Activated naive CD8-positive, alpha-beta T cell treated with anti-CD3 and anti-CD28 coated beads, Interleukin-2, amount 10 ng/mL, durations not matched to agents 7 days and 5 days (primary cell): ENCODE results near the gene IKZF5. TPM values are rescaled to one million over a fixed set of nuclear protein-coding genes. Genes with fewer than 3 reads are reported as not detected.
A peak's percentile ranks its signal among the peaks of the same experiment; 100 is the strongest.

Experiments
- ATAC-seq: fragments of 150-1000 bp; cut with Tn5 transposase; one replicate; pipeline ENCODE4 v1.10.0; 2021; ENCODE audit warnings: low read depth, moderate library complexity
- POLR2A ChIA-PET: fragments of 350-600 bp; sonication (Branson Sonifier 250); formaldehyde crosslinking; loops from one replicate; lab custom pipeline; 2021; ENCODE audit warnings: antibody characterized with exemption; lab: Charles Lee
- DNase-seq: peaks from one replicate; pipeline ENCODE4 v3.0.0; 2021
- H3K27ac Mint-ChIP-seq: one replicate; pipeline ENCODE4 v1.8.0; 2022; ENCODE audit warnings: mild to moderate bottlenecking, mixed read lengths
- H3K27me3 Mint-ChIP-seq: one replicate; pipeline ENCODE4 v1.8.0; 2022; ENCODE audit warnings: mild to moderate bottlenecking, moderate library complexity, mixed read lengths
- H3K36me3 Mint-ChIP-seq: one replicate; pipeline ENCODE4 v1.8.0; 2021; ENCODE audit warnings: mild to moderate bottlenecking, mixed read lengths
- H3K4me1 Mint-ChIP-seq: one replicate; pipeline ENCODE4 v1.8.0; 2021; ENCODE audit warnings: mixed read lengths
- H3K4me3 Mint-ChIP-seq: one replicate; pipeline ENCODE4 v1.8.0; 2022; ENCODE audit warnings: mild to moderate bottlenecking, moderate library complexity, mixed read lengths
- H3K9me3 Mint-ChIP-seq: one replicate; pipeline ENCODE4 v1.8.0; 2021; ENCODE audit warnings: mixed read lengths
- total RNA-seq, 2 experiments: library from RNA; stranded (reverse); gene quantifications; one replicate each; pipeline ENCODE4 v1.2.3, GENCODE V29; 2021

The IKZF5 gene, protein sequence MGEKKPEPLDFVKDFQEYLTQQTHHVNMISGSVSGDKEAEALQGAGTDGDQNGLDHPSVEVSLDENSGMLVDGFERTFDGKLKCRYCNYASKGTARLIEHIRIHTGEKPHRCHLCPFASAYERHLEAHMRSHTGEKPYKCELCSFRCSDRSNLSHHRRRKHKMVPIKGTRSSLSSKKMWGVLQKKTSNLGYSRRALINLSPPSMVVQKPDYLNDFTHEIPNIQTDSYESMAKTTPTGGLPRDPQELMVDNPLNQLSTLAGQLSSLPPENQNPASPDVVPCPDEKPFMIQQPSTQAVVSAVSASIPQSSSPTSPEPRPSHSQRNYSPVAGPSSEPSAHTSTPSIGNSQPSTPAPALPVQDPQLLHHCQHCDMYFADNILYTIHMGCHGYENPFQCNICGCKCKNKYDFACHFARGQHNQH
- 10 to 100 TPM; 18.5 to 20.9 TPM for total RNA-seq

DNA sequence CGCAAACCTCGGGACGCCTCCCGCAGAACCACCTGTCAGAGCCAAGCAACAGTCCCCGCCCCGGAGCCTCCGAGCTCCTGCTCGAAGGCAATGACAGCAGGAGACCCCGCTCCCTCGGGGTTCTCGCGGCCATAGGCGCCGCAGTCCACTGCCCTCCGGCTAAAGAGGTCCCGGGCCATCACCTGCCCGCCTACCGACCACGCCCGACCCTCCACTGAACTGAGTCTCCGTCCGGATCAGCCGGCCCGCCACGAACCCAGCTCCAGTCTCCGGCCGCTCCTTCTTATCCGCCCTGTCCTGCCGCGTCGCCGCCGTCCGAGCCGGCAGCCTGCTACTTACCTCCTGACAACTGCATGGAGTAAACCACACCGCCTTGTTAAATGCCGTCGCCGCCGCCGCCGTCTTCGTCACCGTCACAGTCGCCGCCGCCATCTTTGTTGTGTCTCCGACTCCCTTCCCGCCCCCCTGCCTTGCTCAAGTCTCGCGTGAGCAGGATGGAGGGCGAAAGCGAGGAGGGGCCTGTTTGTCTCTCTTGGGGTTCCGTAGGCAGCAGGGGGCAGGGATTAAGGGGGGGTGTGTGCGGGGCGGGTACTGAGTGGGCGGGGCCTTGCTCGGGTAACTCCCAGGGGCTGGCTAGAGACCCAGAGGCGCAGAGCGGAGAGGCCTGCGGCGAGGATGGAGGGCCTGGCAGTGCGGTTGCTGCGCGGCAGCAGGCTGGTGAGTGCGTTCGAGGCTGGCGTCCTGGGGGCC is at the start of gene IKZF5, which contains the start of gene ACADSB:
Gene IKZF5, minus strand, starts transcription at position 441 of the 750 bp plus-strand sequence. CDS start 10,170 bp downstream, outside the sequence.
Gene ACADSB, plus strand, starts transcription at position 652 of the 750 bp plus-strand sequence. Its CDS starts 24 bp downstream, at position 676.
- peaks cover 9% of the 10 kb centered on the region for H3K36me3 Mint-ChIP-seq
- peak; percentile 88 for ATAC-seq
- peaks cover 31% of the 10 kb centered on the region for H3K4me1 Mint-ChIP-seq
- H3K27me3 Mint-ChIP-seq = no peaks in the 10 kb centered on the region
- peak within 1 kb of the TSS; percentile 99 for H3K4me3 Mint-ChIP-seq
- DNase-seq = peak; percentile 90
- no peaks in the 10 kb centered on the region for H3K9me3 Mint-ChIP-seq
- POLR2A ChIA-PET = interaction anchor here (0.5 to 2.6 kb wide), 13 partner anchors 11 to 1402 kb away, joined by 3 to 22 read pairs (median 3); partner anchors contain the start of genes BUB3, C10orf88, PLEKHA1 and PSTK
- peak within 1 kb of the TSS; percentile 99 for H3K27ac Mint-ChIP-seq

DNA sequence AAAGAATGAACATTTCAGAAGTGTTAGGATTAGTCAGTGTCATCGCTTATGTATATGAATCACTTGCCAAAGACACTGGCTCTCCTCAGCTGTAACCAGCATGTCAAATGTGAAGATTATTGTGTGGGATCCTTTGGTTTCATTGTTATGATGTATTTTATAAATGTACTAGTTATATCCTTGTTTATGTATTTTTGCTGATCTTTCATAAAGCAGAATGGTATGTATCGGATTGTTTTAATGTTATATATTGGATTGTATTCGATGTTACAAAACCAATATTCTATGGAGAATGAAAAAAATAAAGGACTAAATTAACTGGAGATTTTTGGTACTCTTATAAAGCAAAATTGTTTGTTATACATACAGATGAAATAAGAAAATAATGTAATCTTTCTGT is 49.4 kb upstream of the IKZF5 start:
- H3K4me1 Mint-ChIP-seq = no peaks in the 10 kb centered on the region
- no peaks in the 10 kb centered on the region for H3K9me3 Mint-ChIP-seq
- POLR2A ChIA-PET = no interaction called here
- peaks cover 3% of the 10 kb centered on the region for H3K36me3 Mint-ChIP-seq
- DNase-seq (no peak), ATAC-seq (no peak)
- H3K27me3 Mint-ChIP-seq = no peaks in the 10 kb centered on the region
- no peak overlapping the region for H3K4me3 Mint-ChIP-seq
- no peak overlapping the region for H3K27ac Mint-ChIP-seq

DNA sequence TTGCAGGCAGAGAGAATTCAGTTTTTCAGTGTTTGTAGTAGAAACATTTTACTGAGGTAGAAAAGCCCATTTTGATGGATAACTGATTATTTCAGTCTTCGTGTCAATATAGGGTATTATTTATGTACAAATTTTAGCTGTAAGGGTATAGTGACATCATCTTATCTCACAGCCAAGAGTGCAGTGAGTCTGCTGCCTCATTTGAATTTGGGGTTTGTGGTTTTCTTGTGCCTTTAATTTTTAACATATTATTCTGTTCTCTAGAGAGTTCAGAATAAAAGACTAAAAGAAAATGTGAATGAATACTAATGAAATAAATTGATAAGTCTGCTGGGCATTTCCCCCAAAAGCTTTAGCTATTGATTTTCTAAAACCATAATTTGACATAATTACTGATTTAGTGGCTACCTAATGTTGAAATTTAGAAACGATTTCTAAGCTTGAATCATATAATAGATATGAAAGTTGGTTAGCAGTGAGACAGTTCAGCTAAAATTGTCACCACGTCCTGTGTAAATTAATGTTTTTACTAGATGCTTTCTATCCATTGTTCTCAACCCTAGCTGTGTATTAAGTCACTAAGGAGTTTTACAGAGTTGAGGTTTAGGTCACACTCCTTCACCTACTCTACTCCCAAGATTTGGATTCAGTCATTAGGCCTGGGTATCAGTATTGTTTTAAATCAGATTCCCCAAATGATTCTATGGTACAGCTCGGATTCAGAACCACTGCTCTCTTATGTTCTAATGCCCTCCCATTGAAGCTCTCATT is 37.6 kb upstream of the IKZF5 start:
- ATAC-seq = no peak
- H3K27ac Mint-ChIP-seq = no peak overlapping the region
- DNase-seq = no peak
- no peaks in the 10 kb centered on the region for H3K27me3 Mint-ChIP-seq
- H3K4me3 Mint-ChIP-seq = no peak overlapping the region
- no peaks in the 10 kb centered on the region for H3K36me3 Mint-ChIP-seq
- POLR2A ChIA-PET = no interaction called here
- no peaks in the 10 kb centered on the region for H3K9me3 Mint-ChIP-seq
- no peaks in the 10 kb centered on the region for H3K4me1 Mint-ChIP-seq

DNA sequence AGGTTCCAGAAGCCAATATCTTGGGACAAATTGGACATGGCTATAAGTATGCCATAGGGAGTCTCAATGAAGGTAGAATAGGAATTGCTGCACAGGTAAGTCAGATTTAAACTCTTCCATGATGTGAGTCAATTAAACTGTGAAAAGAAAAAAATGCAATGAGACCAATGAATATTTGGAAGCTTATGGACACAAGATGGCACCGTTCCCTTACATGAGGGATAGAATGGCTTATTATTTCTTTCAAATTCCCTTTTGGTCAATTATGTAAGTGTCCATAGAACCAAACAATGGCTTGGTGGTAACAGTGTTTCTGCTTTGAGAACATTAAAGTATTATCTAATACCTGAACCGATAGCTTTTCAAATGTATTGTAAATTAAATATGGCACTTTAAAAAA is 35.8 kb upstream of the IKZF5 start:
- Mint-ChIP-seq H3K9me3 (no peaks in the 10 kb centered on the region), H3K36me3 (no peaks in the 10 kb centered on the region), H3K27me3 (no peaks in the 10 kb centered on the region), H3K27ac (no peak overlapping the region), H3K4me3 (no peak overlapping the region), H3K4me1 (peaks cover under 1% of the 10 kb centered on the region)
- ATAC-seq = no peak
- DNase-seq = no peak
- POLR2A ChIA-PET = no interaction called here

DNA sequence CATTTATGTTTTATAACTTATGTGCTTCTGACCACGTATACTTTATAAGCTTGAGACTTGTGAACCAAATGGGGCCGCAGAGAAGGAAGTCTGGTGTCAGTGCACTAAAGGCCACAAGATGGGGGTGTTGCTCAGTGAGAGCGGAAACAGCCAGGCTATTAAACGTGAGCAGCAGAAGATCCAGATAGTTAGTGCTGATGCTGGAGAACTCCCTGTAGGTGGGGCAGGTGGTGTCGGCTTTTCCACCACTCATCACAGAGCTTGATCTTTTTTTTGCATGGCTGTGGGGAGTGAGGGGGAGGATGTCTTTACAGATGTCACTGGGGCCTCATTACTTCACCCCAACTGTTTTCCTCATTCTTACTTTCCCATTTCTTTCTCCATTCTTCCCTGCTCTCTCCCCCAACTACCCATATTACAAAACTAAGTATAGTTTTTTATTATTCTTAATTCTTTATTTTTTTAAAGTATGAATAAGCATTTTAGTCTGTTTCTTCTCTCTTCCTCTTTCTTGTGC is 34.9 kb upstream of the IKZF5 start:
- no peak overlapping the region for H3K27ac Mint-ChIP-seq
- H3K27me3 Mint-ChIP-seq = no peaks in the 10 kb centered on the region
- H3K4me3 Mint-ChIP-seq = no peak overlapping the region
- no peaks in the 10 kb centered on the region for H3K9me3 Mint-ChIP-seq
- POLR2A ChIA-PET = no interaction called here
- H3K4me1 Mint-ChIP-seq = peaks cover 4% of the 10 kb centered on the region
- peak; percentile 36 for DNase-seq
- no peaks in the 10 kb centered on the region for H3K36me3 Mint-ChIP-seq
- ATAC-seq = peak; percentile 71

DNA sequence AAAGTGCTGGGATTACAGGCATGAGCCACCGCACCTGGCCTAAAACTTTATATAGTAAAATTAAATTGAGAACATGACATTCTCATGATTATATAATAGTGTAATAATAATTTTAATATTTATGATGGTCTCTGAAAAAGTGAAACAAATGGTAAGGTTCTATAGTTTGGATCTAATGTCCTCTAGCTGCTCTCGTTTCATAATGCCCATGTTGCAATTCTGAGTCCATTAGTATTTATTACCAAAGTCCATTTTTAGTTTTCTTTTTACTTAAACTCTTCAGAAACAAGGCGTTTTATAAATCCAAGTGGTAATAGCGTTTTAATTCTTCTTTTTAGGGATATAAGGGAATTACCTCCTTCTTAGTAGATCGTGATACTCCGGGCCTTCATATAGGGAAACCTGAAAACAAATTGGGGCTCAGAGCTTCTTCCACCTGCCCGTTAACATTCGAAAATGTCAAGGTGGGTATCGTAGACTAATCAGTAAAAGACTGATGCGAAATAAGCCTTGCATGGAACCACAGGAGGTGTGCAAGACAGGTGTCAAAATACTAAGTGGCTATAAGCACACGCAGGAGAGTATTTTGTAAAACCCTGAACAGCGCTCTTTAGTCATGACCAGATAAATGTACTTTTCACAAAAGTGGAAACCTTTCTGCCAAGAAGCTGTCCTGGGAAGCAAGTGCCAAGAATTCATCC is 34.3 kb upstream of the IKZF5 start:
- H3K4me1 Mint-ChIP-seq = peaks cover 4% of the 10 kb centered on the region
- no peaks in the 10 kb centered on the region for H3K27me3 Mint-ChIP-seq
- no peak for DNase-seq
- POLR2A ChIA-PET = interaction anchor here (0.6 kb wide), 1 partner anchor 469 kb away, joined by 3 read pairs; no protein-coding TSS in a partner anchor
- no peaks in the 10 kb centered on the region for H3K9me3 Mint-ChIP-seq
- no peak overlapping the region for H3K27ac Mint-ChIP-seq
- no peak overlapping the region for H3K4me3 Mint-ChIP-seq
- ATAC-seq = no peak
- H3K36me3 Mint-ChIP-seq = no peaks in the 10 kb centered on the region

DNA sequence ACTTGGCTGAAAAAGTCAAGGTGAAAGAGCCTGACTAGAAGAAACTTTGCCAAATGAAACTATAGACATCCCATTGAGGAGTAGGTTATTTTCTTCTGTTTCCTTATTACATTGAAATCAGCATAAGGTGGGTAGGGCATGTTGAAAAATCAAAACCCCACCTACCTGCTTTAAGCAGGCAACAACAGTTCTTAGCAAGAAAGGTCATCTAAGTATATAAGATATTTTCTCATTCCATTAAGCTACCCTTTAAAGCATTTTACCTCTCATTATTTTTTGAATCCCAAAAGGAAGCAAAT is 31.0 kb upstream of the IKZF5 start:
- H3K27me3 Mint-ChIP-seq = no peaks in the 10 kb centered on the region
- H3K36me3 Mint-ChIP-seq = peaks cover 5% of the 10 kb centered on the region
- no peak overlapping the region for H3K27ac Mint-ChIP-seq
- no peaks in the 10 kb centered on the region for H3K9me3 Mint-ChIP-seq
- ATAC-seq = no peak
- no peak overlapping the region for H3K4me3 Mint-ChIP-seq
- POLR2A ChIA-PET = interaction anchor here (1.8 kb wide), 1 partner anchor 29 kb away, joined by 9 read pairs; no protein-coding TSS in a partner anchor
- DNase-seq = no peak
- peaks cover 4% of the 10 kb centered on the region for H3K4me1 Mint-ChIP-seq

DNA sequence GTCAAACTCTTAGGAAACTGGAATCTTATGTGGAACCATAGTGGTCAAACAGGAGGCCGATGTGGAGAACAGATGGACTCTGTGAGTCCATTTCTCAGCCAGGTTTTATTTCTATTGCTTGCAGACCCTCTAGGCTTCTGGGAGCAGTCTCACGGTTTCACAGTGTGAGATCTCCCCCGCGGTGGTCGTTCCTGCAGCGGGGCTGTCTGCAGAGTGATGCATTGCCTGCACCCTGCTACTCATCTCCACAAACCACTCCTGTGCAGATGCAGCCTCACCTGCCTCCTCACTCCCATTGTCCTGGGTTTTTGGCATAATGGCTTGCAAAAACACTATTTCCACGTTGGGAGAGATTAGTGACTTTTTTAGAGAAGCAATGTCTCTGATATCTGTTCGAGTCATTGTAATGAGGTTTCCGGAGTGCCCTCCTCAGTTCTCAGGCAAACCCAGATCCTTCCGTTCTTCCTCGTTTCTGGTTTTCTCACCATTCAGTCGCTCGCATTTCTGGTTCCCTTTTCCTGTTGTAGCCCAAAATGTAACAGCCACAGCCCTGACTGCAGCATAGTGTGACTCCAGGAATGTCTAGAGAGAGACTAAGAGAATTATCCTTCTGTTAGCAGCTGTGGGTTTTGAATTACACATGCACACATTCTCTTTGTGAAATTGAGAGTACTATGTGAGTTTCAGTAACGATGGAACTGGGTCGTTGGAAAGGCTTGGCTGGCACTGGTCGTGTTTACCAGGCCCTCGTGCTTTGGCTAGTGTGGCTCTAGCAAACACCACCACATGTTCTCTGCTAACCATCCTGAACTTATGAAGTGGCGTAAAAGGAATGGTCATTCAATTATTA is 30.4 kb upstream of the IKZF5 start:
- H3K27ac Mint-ChIP-seq = peak overlapping the region; percentile 1
- DNase-seq = no peak
- no peaks in the 10 kb centered on the region for H3K9me3 Mint-ChIP-seq

DNA sequence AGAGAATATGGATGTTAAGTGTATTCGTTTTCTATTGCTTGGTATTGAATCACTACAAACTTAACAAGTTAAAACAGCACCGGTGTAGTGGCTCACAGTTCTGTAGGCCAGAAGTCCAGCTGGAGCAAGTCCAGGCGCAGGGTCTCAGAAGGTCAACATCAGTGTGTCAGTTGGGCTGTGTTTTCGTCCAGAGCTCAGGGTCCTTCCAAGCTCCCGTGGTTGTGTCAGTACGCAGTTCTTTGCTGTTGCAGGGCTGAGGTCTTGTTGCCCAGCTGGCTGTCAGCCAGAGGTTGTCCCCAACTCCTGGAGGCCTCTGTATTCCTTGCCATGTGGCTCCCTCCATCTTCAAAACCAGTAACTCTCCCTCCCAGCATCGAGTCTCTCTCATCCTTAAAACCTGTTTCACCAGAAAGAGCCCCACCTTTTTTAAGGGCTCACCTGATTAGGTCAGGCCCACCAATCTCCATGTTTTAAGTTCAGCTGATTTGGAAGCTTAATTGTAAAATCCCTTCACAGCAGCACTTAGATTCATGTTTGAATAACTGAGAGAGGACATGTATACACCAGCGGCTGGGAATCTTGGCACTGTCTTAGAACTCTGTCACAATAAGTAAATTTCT is 27.0 kb upstream of the IKZF5 start:
- DNase-seq (no peak), ATAC-seq (no peak)
- Mint-ChIP-seq H3K36me3 (peaks cover 6% of the 10 kb centered on the region), H3K27ac (no peak overlapping the region), H3K4me1 (peaks cover 4% of the 10 kb centered on the region), H3K9me3 (no peaks in the 10 kb centered on the region), H3K27me3 (no peaks in the 10 kb centered on the region), H3K4me3 (no peak overlapping the region)
- POLR2A ChIA-PET = interaction anchor here (0.7 kb wide), 1 partner anchor 27 kb away, joined by 3 read pairs; the partner anchor contains the start of genes ACADSB and IKZF5

More for the DNA sequence above, 30.4 kb upstream of the IKZF5 start:
- POLR2A ChIA-PET = no interaction called here
- no peak for ATAC-seq
- Mint-ChIP-seq H3K4me1 (peaks cover 4% of the 10 kb centered on the region), H3K36me3 (peaks cover 6% of the 10 kb centered on the region), H3K27me3 (no peaks in the 10 kb centered on the region), H3K4me3 (no peak overlapping the region)

DNA sequence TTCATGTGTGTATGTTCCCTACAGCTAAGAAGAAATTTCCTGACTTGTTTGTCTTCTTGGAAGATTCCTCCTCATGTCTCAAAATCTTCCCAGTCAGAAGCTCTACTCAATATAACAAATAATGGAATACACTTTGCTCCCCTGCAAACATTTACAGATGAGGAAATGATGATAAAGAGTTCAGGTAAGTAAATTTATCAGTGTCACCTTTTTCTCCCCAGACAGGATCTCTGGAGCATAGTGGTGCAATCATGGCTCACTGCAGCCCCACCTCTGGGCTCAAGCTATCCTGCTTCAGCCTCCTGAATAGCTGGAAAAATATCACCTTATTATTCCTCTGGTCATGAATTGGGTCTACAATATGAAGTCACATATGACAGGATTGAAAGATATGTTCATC is 25.7 kb upstream of the IKZF5 start:
- peaks cover 3% of the 10 kb centered on the region for H3K4me1 Mint-ChIP-seq
- H3K27ac Mint-ChIP-seq = no peak overlapping the region
- POLR2A ChIA-PET = no interaction called here
- H3K9me3 Mint-ChIP-seq = no peaks in the 10 kb centered on the region
- no peaks in the 10 kb centered on the region for H3K27me3 Mint-ChIP-seq
- no peak overlapping the region for H3K4me3 Mint-ChIP-seq
- no peak for ATAC-seq
- DNase-seq = no peak
- peaks cover 6% of the 10 kb centered on the region for H3K36me3 Mint-ChIP-seq

DNA sequence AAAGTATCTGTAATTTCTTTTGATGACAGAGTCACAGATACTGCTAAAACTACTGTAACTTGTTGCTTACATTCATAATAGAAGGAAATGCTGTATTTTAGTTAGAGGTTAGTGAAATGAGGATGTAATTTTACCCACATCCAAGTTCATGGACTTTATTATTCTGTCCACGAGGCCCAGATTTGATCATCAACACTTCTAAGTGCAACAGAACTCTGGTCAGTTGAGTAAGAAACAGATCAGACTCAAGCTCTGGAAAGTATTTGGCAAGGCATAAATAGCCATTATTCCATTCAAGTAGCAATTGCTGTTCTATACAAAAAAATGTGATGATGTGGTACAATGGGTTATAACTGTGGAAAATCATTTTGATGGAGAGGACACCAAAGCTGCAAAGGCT is 22.5 kb upstream of the IKZF5 start:
- no peaks in the 10 kb centered on the region for H3K9me3 Mint-ChIP-seq
- DNase-seq (no peak), ATAC-seq (no peak)
- H3K4me3 Mint-ChIP-seq = no peak overlapping the region
- no peak overlapping the region for H3K27ac Mint-ChIP-seq
- H3K36me3 Mint-ChIP-seq = peaks cover 4% of the 10 kb centered on the region
- POLR2A ChIA-PET = no interaction called here
- no peaks in the 10 kb centered on the region for H3K27me3 Mint-ChIP-seq
- no peaks in the 10 kb centered on the region for H3K4me1 Mint-ChIP-seq
